Measurements from ENCODE around the gene PLOD1.
"Not testable (repeated sequence)": the region's sequence is repeated elsewhere in the genome, so short reads cannot be mapped to it uniquely, and the experiment has no call there.

The PLOD1 gene

DNA sequence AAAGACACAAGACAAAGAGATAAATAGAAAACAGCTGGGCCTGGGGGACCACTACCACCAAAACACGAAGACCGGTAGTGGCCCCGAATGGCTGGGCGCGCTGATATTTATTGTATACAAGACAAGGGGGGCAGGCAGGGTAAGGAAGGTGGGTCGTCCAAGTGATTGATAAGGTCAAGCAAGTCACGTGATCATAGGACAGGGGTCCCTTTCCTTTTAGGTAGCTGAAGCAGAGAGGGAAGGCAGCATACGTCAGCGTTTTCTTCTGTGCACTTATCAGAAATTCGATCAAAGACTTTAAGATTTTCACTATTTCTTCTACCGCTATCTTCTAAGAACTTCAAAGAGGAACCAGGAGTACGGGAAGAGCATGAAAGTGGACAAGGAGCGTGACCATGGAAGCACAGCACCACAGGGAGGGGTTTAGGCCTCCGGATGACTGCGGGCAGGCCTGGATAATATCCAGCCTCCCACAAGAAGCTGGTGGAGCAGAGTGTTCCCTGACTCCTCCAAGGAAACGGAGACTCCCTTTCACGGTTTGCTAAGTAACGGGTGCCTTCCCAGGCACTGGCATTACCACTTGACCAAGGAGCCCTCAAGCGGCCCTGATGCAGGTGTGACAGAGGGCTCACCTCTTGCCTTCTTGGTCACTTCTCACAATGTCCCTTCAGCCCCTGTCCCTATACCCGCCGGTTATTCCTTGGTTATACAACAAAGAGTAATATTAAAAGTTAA lies 21.9 kb upstream of the PLOD1 start:
- DNase-seq: not testable (repeated sequence)

DNA sequence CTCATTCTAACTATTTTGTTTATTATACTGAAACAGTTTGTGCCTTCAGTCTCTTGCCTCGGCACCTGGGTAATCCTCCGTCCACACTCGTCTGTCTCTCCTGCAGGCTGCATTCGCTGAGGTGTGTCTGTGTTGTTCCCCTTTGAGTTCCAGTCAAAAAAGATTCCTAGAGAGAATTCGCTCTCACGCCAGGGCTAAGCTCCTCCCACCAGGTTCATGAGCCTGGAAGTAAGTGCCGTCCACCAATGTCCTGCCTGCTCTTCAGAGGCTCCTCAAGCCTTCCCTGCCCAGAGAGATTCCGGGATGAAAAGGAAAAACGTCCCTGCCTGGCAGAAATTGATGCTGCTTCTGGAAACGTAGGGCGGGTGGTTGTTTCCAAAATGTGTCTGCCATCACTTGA lies 21.2 kb upstream of the PLOD1 start:
- no peak for DNase-seq

DNA sequence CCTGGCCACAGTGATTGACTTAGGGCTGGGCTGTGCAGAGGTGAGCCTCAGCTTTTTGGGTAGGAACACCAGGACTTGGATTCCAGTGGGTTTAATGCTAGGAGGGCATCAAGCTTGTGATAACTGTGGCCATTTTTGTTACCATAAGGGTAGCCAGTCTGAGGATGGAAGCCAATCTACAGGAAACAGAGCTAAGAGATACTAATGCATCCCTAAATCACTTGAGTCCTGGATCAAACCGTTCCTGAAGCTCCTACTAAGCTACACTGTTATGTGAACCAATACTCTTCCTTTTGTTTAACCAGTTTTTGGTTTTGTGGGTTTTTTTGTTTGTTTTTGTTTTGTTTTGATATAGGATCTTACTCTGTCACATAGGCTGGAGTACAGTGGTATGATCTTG lies 20.5 kb upstream of the PLOD1 start:
- DNase-seq: no peak

DNA sequence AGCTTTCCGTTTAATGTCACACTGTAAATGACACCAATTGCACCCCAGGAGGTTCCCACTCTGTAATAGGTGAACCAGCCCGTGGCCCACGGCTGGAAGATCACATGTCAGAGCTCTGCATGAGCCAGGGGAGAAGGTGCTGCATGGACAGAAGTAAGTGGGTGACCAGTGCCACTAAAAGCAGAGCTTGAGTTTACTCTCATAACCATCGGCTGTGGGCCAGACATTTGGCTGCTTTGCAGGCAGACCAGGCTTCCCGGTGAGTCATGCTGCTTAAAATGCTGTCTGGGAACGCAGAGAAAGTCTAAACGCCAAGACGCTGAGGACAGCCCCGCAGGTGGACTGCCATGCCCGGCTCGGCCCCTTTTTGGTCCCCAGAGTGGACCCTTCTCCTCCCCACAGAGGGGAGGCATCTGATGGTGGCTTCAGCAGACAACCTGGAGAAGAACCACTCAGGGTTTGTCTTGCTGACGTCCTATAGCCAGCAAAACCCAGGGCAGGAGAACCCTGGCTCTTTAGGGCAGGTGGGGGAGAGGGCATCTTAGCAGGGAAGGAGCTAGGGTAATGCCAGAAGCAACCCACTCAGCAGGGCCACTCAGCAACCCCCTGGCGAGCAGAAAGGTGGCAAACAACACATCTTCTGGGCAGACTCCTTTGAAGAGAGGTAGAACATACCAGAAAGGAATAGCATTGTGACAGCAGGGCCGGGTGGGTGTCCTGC lies 15.6 kb upstream of the PLOD1 start:
- DNase-seq: no peak

DNA sequence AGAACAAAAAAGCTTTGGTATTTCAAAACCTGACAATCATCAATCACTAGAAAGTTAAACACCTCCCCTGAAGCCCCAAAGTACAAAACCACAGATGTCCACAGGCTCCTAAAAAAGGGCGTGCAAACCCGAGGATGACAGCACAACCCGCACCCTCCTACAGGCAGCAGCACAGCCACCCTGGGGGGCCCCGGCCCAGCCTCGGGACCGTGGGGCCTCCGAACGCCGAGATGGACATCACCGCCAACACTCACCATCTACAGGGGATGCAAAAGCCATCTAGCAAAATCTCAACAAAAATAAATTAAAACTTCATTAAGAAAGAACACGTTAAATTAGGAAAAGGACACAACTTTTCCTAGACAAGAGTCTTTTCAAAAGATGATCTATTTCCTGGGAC lies 14.9 kb upstream of the PLOD1 start:
- DNase-seq: no peak

DNA sequence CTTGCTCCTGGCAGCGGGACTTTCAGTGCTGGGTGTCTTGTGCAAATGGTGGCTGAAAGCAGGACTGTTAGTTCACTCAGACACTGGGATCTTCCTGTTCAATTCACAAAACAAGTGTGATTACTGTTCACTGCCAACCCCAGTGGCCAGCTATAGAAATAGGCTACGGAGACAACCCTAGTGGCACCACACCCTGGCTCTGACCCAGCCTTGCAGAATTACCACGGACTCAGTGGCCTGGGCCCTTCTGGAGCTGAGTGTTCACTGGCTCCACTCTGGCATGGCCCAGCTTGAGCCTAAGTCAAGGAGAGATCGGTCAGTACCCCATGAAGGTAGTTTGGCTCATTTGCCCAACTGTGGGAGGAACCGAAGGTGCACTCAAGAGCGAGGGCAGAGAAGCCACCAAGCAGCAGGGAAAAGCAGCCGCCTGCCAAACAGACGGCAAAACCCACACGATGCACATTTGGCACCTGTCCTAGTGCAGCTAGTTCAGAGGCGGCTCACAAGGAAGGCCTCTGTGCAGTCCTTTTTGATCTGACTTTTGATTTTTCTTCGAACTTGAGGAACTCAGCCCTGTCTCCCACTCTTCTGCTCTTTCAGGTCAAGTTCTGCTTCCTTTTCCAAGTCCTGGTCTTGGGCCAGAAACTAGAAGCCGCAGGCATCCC lies 14.1 kb upstream of the PLOD1 start:
- DNase-seq: no peak

DNA sequence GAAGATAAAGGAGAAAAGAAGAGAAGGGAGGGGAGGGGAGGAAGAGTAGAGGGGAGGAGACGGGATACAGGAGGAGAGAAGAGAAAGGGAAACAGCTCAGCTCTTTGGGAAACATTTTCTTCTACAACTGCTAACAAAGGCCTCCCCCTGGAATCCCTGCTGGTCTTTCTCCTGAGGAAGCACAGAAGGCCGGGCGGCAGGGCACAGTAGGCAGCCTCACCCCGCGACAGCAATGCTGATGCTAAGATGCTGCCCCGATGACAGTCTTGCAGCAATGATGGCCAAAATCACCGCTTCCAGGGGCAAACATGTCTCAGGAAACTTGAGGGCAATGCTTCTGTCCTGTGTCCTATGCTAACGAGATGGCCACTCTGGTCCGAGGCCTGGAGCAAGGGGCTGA lies 13.5 kb upstream of the PLOD1 start:
- DNase-seq: no peak

DNA sequence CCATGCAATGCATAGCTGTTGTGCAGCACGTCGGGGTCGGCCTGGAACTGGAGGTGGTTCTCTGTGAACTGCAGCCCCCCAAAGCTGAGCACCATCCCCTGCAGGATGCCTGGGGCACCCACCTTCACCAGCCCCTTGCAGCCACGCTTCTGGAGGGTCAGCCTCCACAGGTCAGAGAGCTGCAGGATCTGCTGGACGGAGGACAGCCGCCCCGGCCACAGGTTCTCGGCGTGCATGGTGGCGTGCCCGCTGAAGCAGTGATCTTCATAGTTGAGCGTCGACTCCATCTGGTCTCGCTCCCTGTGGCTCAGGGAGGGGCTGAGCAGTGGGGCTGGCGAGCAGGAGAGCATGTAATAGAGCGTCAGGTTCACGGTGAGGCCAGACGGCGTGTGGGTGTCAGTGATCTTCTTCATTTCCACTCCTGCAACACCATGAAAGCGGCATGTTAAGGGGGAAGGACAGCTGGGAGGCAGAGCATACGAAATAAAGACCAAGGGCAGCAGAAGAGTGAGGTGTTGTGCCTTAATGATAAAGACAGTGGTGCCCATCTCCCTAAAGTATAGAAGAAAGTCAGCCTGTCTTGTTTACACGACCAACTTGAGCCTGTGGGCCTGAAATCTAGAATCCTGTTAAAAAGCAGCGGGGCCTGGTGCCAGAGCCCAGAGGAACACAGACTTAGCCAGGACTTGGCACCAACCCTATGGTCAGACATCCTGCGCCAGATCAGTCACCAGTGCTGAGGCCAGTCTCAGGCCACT lies 11.3 kb upstream of the PLOD1 start:
- no peak for DNase-seq

DNA sequence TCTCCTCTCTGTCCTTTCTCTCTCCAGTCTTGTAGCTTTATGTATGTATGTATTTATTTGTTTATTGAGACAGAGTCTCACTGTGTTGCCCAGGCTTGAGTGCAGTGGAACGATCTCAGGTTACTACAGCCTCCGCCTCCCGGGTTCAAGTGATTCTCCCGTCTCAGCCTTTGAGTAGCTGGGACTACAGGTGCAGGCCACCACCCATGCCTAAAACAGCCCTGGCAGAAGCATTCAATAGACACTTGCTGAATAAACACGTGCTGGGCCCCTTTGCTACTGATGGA lies 10.7 kb upstream of the PLOD1 start:
- DNase-seq: no peak

DNA sequence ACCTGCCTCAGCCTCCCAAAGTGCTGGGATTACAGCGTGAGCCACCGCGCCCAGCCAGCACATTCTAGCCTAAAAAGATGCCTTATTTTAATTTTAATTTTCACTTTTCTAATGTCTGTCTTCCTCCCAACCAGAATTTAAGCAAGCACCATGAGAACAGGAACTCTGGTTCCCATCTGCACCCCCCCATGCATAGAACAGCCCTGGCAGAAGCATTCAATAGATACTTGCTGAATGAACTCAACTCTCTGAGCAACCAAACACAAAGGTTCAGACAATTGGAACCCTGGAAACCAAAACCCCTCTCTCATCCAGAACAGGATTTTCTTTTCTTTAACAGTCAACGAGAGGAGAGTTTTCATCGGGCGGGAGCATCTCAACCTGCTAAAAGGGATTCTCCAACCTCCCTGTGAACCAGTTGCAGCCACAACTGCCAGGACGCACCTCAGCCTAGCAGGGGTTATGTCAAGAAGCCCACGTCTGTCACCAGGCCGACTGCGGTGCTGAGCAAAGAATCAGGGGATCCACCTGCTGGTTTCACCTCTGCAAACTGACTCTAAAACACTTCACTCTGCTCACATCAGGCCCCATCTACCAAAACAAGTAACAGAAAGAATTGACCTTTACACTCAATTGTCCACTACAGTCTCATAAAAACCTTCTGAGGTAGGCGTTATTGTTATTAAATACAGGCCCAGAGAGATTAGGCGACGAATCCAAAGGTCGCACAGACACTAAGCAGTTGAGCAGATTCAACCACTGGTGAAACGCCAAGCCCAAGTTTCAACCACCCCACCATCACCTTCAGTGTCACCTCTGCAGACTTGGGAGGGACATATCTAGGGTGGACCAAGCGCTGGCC lies 10.0 kb upstream of the PLOD1 start:
- no peak for DNase-seq

DNA sequence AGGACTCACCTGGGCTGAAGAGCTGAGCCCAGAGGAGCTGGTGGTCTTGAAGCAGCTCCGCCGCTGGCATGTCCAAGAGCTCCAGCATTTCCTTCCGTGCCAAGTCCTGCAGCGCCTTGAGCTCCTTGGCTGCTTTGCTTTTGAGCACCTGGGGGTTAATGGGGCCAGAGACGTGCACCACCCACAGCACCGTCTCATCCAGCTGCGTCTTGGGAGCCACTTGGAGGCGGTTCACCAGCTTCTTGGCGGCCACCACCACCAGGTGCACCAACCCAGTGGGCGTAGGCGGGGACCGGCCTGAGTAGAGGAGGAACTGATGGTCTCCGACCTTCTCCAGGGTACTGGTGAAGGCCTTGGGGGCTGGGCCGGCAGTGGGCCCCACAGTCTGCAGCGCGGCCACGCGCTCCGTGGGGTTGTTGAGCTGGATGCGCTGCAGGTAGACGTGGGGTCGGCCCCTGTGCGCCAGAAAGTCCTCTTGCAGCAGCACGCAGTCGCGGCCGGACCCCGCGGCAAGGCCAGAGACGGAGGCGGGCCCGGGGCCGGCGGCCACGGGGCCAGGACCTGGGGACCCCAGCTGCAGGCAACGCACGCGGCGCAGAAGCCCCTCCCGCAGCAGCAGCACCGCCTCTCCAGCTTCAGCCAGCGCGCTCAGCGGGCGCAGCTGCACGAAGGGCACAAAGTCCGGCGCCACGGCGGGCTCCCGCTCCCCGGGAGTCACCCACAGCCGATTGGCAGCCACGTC lies 9.2 kb upstream of the PLOD1 start:
- not testable (repeated sequence) for DNase-seq

DNA sequence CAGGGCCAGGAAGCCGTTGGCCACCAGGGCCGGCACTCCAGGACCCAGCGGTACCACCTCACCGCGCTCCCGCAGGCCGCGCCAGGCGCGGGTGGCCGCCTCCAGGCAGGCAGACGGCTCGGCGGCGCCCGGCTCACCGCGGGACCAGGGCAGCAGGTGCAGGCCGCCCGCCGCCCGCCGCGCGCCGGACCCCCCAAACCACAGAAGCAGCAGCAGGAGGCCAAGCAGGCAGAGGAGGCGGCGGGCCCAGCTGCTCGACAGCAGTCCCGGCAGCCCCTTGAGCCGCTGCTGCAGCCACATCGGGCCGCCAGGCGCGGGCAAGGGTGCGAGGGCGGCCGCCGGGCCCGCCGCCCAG lies 8.6 kb upstream of the PLOD1 start:
- no peak for DNase-seq

DNA sequence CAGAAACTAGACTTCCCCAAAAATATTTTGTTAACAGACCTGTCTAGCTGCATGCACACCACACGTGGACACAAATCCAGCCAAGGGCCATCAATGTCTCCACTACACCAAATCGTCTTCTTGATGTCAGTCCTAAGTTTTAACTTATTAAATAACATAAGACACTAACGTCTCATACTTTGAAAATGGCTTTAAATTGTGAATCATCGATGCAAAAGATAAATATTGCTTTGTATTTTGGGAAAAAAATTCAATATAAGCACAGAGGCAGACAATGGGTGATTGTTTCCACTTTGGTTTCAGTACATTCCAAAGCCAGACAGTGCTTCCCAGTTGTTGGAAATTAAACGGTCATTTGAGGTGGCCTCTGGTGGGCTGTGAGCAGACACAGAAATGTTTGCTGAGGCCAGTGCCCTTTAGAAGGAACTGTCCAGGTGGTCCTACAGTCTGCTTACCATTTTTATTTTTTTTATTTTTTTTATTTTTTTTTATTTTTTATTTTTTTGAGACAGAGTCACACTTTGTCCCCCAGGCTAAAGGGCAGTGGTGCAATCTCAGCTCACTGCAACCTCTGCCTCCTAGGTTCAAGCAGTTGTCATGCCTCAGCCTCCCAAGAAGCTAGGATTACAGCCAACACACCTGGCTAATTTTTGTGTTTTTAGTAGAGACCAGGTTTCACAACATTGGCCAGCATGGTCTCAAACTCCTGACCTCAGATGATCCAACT lies 6.5 kb upstream of the PLOD1 start:
- DNase-seq: peak; percentile 61

DNA sequence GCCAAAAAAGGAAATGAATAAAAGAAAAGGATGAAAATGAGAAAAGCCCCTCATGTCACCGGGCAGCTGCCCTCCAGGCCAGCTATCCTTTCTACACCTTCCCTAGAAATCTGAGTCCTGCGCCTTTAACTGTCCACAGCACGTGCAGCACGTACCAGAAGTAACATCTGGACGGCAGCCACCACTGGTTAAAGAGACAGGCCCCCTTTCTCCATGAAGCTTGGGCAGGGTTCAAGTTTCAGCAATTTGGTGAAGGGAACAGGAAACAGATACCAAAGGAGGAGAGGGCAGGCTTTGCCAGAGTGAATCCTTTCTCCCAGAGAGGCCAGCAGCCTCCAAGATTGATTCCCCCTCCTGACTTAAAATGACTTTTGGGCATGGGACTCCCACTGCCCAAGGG lies 4.7 kb upstream of the PLOD1 start:
- peak; percentile 85 for DNase-seq

DNA sequence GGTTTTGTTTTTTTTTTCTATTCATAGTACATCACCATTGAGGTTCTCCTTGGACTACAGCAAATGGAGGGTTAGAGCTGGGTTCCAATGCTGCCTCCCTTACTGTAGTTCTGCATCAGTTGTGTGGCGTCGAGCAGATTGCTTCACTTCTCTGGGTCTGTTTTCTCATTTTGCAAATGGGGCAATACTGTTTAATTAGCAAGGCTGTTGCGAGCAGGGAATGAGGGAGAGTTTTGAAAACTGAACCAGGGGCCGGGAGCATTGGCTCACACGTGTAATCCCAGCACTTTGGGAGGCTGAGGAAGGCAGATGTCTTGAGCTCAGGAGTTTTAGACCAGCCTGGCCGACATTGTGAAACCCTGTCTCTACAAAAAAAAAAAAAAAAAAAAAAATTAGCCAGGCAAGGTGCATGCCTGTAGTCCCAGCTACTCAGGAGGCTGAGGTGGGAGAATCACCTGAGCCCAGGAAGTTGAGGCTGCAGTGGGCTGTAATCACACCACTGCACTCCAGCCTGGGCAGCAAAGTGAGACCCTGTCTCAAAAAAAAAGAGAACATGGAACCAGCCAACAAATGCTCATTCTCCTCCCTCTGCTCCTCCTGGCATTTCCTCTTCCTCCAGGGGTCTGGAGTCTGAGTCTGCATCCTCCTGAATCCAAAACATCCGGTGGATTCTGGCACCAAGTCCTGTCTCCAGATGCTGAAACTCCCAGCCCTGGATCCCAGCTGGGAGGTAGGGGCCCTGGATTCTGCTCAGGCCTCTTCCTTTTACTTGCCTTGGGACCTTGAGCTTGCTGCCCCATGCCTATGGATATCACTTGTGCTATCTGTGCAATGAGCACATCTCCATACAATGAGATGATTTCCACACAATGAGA lies 3.7 kb upstream of the PLOD1 start:
- DNase-seq: peak; percentile 60

DNA sequence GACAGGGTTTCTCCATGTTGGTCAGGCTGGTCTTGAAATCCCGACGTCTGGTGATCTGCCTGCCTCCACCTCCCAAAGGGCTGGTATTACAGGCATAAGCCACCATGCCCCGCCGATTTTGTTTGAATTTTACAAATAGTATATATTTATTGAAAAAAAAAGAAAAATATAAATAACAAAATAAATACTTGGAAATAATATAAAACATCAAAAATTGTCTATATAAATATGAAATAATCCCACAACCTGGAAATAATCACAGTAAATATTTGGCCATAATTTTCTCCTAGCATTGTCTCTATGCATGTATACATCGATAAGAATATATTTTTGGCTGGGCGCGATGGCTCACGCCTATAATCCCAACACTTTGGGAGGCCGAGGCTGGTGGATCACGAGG lies 2.7 kb upstream of the PLOD1 start:
- DNase-seq: no peak

DNA sequence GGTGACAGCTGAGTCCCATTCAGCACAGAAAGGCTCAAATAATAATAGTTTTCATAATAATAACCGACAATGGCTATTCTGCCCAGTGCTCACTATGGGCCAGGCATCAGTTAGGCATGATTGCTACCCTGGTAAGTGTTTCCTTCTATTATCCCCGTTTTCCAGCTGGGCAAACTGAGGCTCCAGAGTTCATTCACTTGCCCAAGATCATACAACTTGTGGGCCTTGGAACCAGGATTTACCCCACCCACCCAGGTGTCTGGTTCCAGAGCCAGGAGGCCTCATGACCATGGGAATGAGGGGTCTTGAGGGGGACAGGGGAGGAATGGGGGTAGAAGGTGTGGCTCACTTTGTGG lies 518 bp downstream of the PLOD1 start:
- no peak for DNase-seq

DNA sequence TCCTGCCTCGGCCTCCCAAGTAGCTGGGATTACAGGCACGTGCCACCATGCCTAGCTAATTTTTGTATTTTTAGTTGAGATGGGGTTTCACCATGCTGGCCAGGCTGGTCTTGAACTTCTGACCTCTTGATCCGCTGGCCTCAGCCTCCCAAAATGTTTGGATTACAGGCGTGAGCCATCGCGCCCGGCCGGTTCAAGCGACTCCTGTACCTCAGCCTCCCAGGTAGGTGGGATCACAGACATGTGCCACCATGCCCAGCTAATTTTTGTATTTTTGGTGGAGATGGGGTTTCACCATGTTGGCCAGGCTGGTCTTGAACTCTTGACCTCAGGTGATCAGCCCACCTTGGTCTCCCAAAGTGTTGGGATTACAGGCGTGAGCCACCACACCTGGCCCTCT lies 1.2 kb downstream of the PLOD1 start:
- not testable (repeated sequence) for DNase-seq

DNA sequence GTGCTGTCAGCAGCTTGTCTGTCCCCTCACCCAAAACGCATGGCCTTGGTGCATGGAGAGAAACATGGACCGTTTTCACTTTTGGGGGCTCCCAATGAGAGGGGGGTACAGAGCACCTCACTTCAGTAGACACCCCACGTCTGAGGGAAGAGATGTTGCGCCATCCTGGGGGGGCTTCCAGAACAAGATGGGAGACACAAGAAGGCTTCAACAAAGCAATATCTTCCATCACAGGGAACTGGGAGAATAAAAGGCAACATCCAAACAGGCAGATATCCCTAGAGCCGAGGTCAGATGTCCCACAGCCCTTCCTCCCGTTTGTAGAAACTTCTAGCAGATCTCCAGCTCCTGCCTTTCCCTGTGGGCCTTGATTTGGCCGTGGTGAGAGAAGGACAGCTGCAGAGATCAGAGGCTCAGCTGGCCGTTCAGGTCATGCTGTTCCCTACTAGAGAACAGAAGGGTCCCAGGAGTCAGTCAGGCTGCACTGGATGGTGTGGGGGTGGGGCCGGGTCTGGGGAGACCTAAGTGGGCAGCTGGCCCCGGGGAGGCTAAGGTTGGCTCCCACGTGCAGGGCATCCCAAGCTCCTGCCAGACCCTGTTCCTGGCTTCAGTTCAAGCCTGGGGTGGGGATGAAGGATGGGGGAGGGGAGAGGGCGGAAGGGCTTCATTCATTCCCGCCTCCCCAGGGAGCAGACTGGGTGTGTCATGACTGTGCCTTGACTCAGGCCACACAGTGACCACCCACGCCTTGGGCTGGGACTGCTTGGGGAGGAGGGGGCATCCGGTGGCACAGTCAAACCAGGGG lies 4.4 kb downstream of the PLOD1 start:
- DNase-seq: peak; percentile 59
